Neural cell (in vitro differentiated cells): ENCODE results near the gene MT1M. TPM values are rescaled to one million over a fixed set of nuclear protein-coding genes. Genes with fewer than 3 reads are reported as not detected.

Experiments used
- H2AFZ ChIP-seq: fragments of 200-600, 300-800 bp; sonication (generic), shearing (Covaris generic); 2 replicates; pipeline ENCODE4 v1.6.0; 2014; ENCODE audit warnings: low read depth, mild to moderate bottlenecking, antibody characterized with exemption, low read length, moderate library complexity
- H3F3A ChIP-seq: fragments of 200-600 bp; shearing (Covaris generic); 2 replicates; pipeline ENCODE4 v1.6.1; 2016; ENCODE audit warnings: mild to moderate bottlenecking, moderate library complexity, mixed read lengths, antibody characterized with exemption, low read length; ENCODE audit not compliant: insufficient read depth, poor library complexity, severe bottlenecking
- H3K27ac ChIP-seq: fragments of 200-600, 300-800 bp; sonication (generic), shearing (Covaris generic); 2 replicates; pipeline ENCODE4 v1.5.1; 2014; ENCODE audit warnings: mild to moderate bottlenecking, low read length, moderate library complexity
- H3K27me3 ChIP-seq: fragments of 300-800, 200-600 bp; sonication (generic), shearing (Covaris generic); 2 replicates; pipeline ENCODE4 v1.6.0; 2014; ENCODE audit warnings: mild to moderate bottlenecking, low read depth, low read length, moderate library complexity; ENCODE audit not compliant: insufficient read depth
- H3K36me3 ChIP-seq: fragments of 300-800, 200-600 bp; sonication (generic), shearing (Covaris generic); 2 replicates; pipeline ENCODE4 v1.5.1; 2014; ENCODE audit warnings: mild to moderate bottlenecking, antibody characterized with exemption, low read length, moderate library complexity; ENCODE audit not compliant: insufficient read depth
- H3K4me2 ChIP-seq: fragments of 300-800, 200-600 bp; sonication (generic), shearing (Covaris generic); 2 replicates; pipeline ENCODE4 v1.6.0; 2014; ENCODE audit warnings: mild to moderate bottlenecking, low read length
- H3K4me3 ChIP-seq: fragments of 300-800, 200-600 bp; sonication (generic), shearing (Covaris generic); 2 replicates; pipeline ENCODE4 v1.5.1; 2014; ENCODE audit warnings: mild to moderate bottlenecking, low read length, moderate library complexity
- H3K79me2 ChIP-seq: fragments of 200-600 bp; shearing (Covaris generic); replicated peaks from 2 replicates; pipeline ENCODE4 v1.6.0; 2014; ENCODE audit warnings: mild to moderate bottlenecking, low read length, moderate library complexity; ENCODE audit not compliant: insufficient read depth
- H3K9ac ChIP-seq: fragments of 300-800, 200-600 bp; sonication (generic), shearing (Covaris generic); 2 replicates; pipeline ENCODE4 v1.6.1; 2016; ENCODE audit warnings: mild to moderate bottlenecking, low read length, mixed read lengths
- H3K9me2 ChIP-seq: fragments of 200-600 bp; shearing (Covaris generic); 2 replicates; pipeline ENCODE4 v1.6.1; 2016; ENCODE audit warnings: mild to moderate bottlenecking, low read length, mixed read lengths; ENCODE audit not compliant: insufficient read depth
- H3K9me3 ChIP-seq: fragments of 200-600, 300-800 bp; sonication (generic), shearing (Covaris generic); 2 replicates; pipeline ENCODE4 v1.6.1; 2016; ENCODE audit warnings: mild to moderate bottlenecking, mixed run types, low read length, moderate library complexity, mixed read lengths
- H4K20me1 ChIP-seq: fragments of 200-600 bp; shearing (Covaris generic); 2 replicates; pipeline ENCODE4 v1.6.1; 2016; ENCODE audit warnings: mild to moderate bottlenecking, mixed run types; ENCODE audit not compliant: insufficient read depth
- EP300 ChIP-seq: fragments of 450-650 bp; conservative IDR thresholded peaks from 2 replicates; pipeline ENCODE4 v1.6.1; 2014; ENCODE audit warnings: antibody characterized with exemption, mild to moderate bottlenecking, moderate library complexity; ENCODE audit not compliant: poor library complexity, severe bottlenecking
- EZH2 ChIP-seq: fragments of 200-600, 300-800 bp; shearing (Covaris generic), sonication (generic); IDR thresholded peaks from 2 replicates; pipeline ENCODE4 v1.6.1; 2014; ENCODE audit warnings: antibody characterized with exemption, low read length, borderline replicate concordance, mild to moderate bottlenecking; ENCODE audit not compliant: insufficient read depth, poor library complexity, severe bottlenecking
- MXI1 ChIP-seq: fragments of 450-650 bp; conservative IDR thresholded peaks from 2 replicates; pipeline ENCODE4 v1.6.1; 2014; ENCODE audit warnings: antibody characterized with exemption, mild to moderate bottlenecking; ENCODE audit not compliant: poor library complexity, severe bottlenecking
- POLR2AphosphoS5 ChIP-seq: IDR thresholded peaks from 2 replicates; pipeline ENCODE4 v1.6.1; 2012
- RAD21 ChIP-seq: fragments of 450-650 bp; conservative IDR thresholded peaks from 2 replicates; pipeline ENCODE4 v1.6.1; 2014; ENCODE audit warnings: antibody characterized with exemption, mild to moderate bottlenecking, moderate library complexity
- REST ChIP-seq: IDR thresholded peaks from 2 replicates; pipeline ENCODE4 v1.6.1; 2012; ENCODE audit warnings: borderline replicate concordance
- SMC3 ChIP-seq: fragments of 450-650 bp; conservative IDR thresholded peaks from 2 replicates; pipeline ENCODE4 v1.6.1; 2014; ENCODE audit warnings: antibody characterized with exemption, mild to moderate bottlenecking, moderate library complexity; ENCODE audit not compliant: poor library complexity
- TAF1 ChIP-seq: IDR thresholded peaks from 2 replicates; pipeline ENCODE4 v1.6.1; 2012; ENCODE audit warnings: low read depth
- polyA plus RNA-seq: library from polyadenylated mRNA; depleted of rRNA; stranded (reverse); fragments of >200 nt; gene quantifications from 2 replicates; pipeline ENCODE4 v1.2.3, GENCODE V29; 2014
- TF ChIP-seq, protein P1 (sequence below): fragments of 450-650 bp; IDR thresholded peaks from 2 replicates; pipeline ENCODE4 v1.5.1; 2014; ENCODE audit warnings: antibody characterized with exemption, mild to moderate bottlenecking, moderate library complexity; ENCODE audit not compliant: poor library complexity, severe bottlenecking

Gene MT1M
- polyA plus RNA-seq, 1 donor from 2014 or later, result not detected

GRCh38 chr16:56645838-56646237, 13.4 kb downstream of the MT1M start:
- Histone ChIP-seq H2AFZ (no peak overlapping the region), H3F3A (no peaks in the 10 kb centered on the region), H3K27me3 (peaks cover 86% of the 10 kb centered on the region), H3K4me2 (no peak overlapping the region), H3K79me2 (no peaks in the 10 kb centered on the region), H3K9ac (no peak overlapping the region), H3K4me3 (no peak overlapping the region), H4K20me1 (no peaks in the 10 kb centered on the region), H3K9me3 (no peaks in the 10 kb centered on the region), H3K36me3 (no peaks in the 10 kb centered on the region), H3K27ac (no peak overlapping the region), H3K9me2 (no peaks in the 10 kb centered on the region)
- TF ChIP-seq SMC3, result no peak
- no peak for TF ChIP-seq TAF1
- TF ChIP-seq, protein P1, sequence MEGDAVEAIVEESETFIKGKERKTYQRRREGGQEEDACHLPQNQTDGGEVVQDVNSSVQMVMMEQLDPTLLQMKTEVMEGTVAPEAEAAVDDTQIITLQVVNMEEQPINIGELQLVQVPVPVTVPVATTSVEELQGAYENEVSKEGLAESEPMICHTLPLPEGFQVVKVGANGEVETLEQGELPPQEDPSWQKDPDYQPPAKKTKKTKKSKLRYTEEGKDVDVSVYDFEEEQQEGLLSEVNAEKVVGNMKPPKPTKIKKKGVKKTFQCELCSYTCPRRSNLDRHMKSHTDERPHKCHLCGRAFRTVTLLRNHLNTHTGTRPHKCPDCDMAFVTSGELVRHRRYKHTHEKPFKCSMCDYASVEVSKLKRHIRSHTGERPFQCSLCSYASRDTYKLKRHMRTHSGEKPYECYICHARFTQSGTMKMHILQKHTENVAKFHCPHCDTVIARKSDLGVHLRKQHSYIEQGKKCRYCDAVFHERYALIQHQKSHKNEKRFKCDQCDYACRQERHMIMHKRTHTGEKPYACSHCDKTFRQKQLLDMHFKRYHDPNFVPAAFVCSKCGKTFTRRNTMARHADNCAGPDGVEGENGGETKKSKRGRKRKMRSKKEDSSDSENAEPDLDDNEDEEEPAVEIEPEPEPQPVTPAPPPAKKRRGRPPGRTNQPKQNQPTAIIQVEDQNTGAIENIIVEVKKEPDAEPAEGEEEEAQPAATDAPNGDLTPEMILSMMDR, result no peak
- no peak for TF ChIP-seq MXI1
- TF ChIP-seq EZH2, result no peak
- no peak for TF ChIP-seq EP300

- no peaks in the 10 kb centered on the region for H3F3A ChIP-seq
- H3K4me2 ChIP-seq, result no peak overlapping the region
- no peak overlapping the region for H2AFZ ChIP-seq
- TF ChIP-seq POLR2AphosphoS5 (no peak), EZH2 (no peak), RAD21 (no peak), TAF1 (no peak), REST (no peak), EP300 (no peak), MXI1 (no peak), SMC3 (no peak)
- TF ChIP-seq, protein P1, result no peak
- H3K36me3 ChIP-seq, result no peaks in the 10 kb centered on the region
- peaks cover 68% of the 10 kb centered on the region for H3K27me3 ChIP-seq
- no peaks in the 10 kb centered on the region for H4K20me1 ChIP-seq
- no peak overlapping the region for H3K27ac ChIP-seq
- no peaks in the 10 kb centered on the region for H3K9me3 ChIP-seq
- H3K9ac ChIP-seq, result no peak overlapping the region
- H3K9me2 ChIP-seq, result no peaks in the 10 kb centered on the region
- no peaks in the 10 kb centered on the region for H3K79me2 ChIP-seq
- no peak overlapping the region for H3K4me3 ChIP-seq
These were observed 15.4 kb downstream of the MT1M start for GRCh38 chr16:56647641-56648431.
